GM12878 (cell line): ENCODE results near the gene NFATC2. TPM values are rescaled to one million over a fixed set of nuclear protein-coding genes. Genes with fewer than 3 reads are reported as not detected.

Source experiments
- ATAC-seq: fragments of 200-7000 bp; cut with Tn5 transposase; 3 replicates; pipeline ENCODE4 v1.9.1; 2020; ENCODE audit warnings: mild to moderate bottlenecking, moderate library complexity
- BruUV-seq: library from RNA; stranded (reverse); fragments of 400-500 nt; replicated peaks from 2 replicates; lab custom pipeline; 2021; lab: Mats Ljungman, UMichigan
- CTCF ChIA-PET: fragments of 300-600 bp; sonication (Branson Sonifier 250); formaldehyde crosslinking; extraction: SDS; loops from one replicate; lab custom pipeline; 2021; ENCODE audit warnings: inconsistent platforms; lab: Yijun Ruan, JAX
- POLR2A ChIA-PET: fragments of 350-600 bp; formaldehyde crosslinking; extraction: SDS; loops from one replicate; lab custom pipeline; 2021; ENCODE audit warnings: inconsistent platforms; lab: Charles Lee
- RAD21 ChIA-PET: fragments of 300-600 bp; sonication (Branson Sonifier 250); formaldehyde crosslinking; loops from one replicate; lab custom pipeline; 2023; ENCODE audit warnings: antibody characterized with exemption; ENCODE audit not compliant: unreplicated experiment; lab: Charles Lee
- SMC1A ChIA-PET: fragments of 300-600 bp; sonication (Branson Sonifier 250); formaldehyde crosslinking; loops from one replicate; lab custom pipeline; 2023; ENCODE audit not compliant: unreplicated experiment, uncharacterized antibody; lab: Charles Lee
- DNase-seq: peaks from one replicate; pipeline ENCODE4 v3.0.0-alpha.2; 2011; ENCODE audit warnings: low read depth, low spot score
- FAIRE-seq: peaks from 3 replicates; lab custom pipeline; 2011; peaks lifted over from hg19 to GRCh38; lab: Jason Lieb, UNC
- H2AFZ ChIP-seq: 2 replicates; pipeline ENCODE4 v1.6.0; 2011; ENCODE audit warnings: low read depth, low read length, control low read depth; ENCODE audit not compliant: control insufficient read depth
- H3K27ac ChIP-seq: 2 replicates; pipeline ENCODE4 v1.5.1; 2011; ENCODE audit warnings: control low read depth; ENCODE audit not compliant: control insufficient read depth, insufficient read depth
- H3K27me3 ChIP-seq, 2 experiments: replicated peaks in 1 of 2; 2 replicates each; pipeline versions ENCODE4 v1.6.0 to v1.6.1; 2011; ENCODE audit warnings: low read length in 1 of 2; ENCODE audit not compliant: control insufficient read depth in 2 of 2, insufficient read depth in 2 of 2
- H3K36me3 ChIP-seq, 2 experiments: 2 replicates each; pipeline ENCODE4 v1.5.1; 2011; ENCODE audit warnings: low read length in 1 of 2; ENCODE audit not compliant: control insufficient read depth in 2 of 2, insufficient read depth in 2 of 2
- H3K4me1 ChIP-seq: 2 replicates; pipeline ENCODE4 v1.6.1; 2011; ENCODE audit warnings: mild to moderate bottlenecking, low read length, moderate library complexity, mixed read lengths; ENCODE audit not compliant: control insufficient read depth, insufficient read depth
- H3K4me2 ChIP-seq: 2 replicates; pipeline ENCODE4 v1.6.0; 2011; ENCODE audit warnings: control low read depth; ENCODE audit not compliant: control insufficient read depth, insufficient read depth
- H3K4me3 ChIP-seq: fragments of 200-600 bp; sonication (generic); 2 replicates; pipeline ENCODE4 v1.5.1; 2016
- H3K79me2 ChIP-seq: 2 replicates; pipeline ENCODE4 v1.6.0; 2011; ENCODE audit warnings: low read length; ENCODE audit not compliant: control insufficient read depth, insufficient read depth
- H3K9ac ChIP-seq: 2 replicates; pipeline ENCODE4 v1.8.0; 2011; ENCODE audit warnings: low read length, control low read depth, mixed read lengths; ENCODE audit not compliant: control insufficient read depth, insufficient read depth
- H3K9me3 ChIP-seq: replicated peaks from 3 replicates; pipeline ENCODE4 v1.5.1; 2011; ENCODE audit warnings: mild to moderate bottlenecking, low read length; ENCODE audit not compliant: control insufficient read depth, insufficient read depth
- H4K20me1 ChIP-seq: 2 replicates; pipeline ENCODE4 v1.6.0; 2011; ENCODE audit not compliant: control insufficient read depth, insufficient read depth
- ASH2L ChIP-seq: fragments of 300-600, 200-600 bp; sonication (generic); IDR thresholded peaks from 2 replicates; pipeline ENCODE4 v1.6.1; 2017; ENCODE audit warnings: low read depth, mild to moderate bottlenecking, borderline replicate concordance
- BHLHE40 ChIP-seq, 2 experiments: fragments of 450-650 bp in 1 of 2; IDR thresholded peaks; 2 replicates each; pipeline ENCODE4 v1.6.1; 2011 to 2017; ENCODE audit warnings: low read depth in 2 of 2, borderline replicate concordance in 1 of 2, improper control_type of control experiment in 1 of 2, low read length in 1 of 2, mild to moderate bottlenecking in 1 of 2
- BMI1 ChIP-seq: fragments of 450-650 bp; IDR thresholded peaks from 2 replicates; pipeline ENCODE4 v1.6.1; 2016; ENCODE audit warnings: mild to moderate bottlenecking, moderate library complexity, borderline replicate concordance
- HDAC2 ChIP-seq: fragments of 200-600 bp; sonication (generic); IDR thresholded peaks from 2 replicates; pipeline ENCODE4 v1.6.1; 2017
- MTA3 ChIP-seq: IDR thresholded peaks from 2 replicates; pipeline ENCODE4 v1.6.1; 2012; ENCODE audit warnings: low read length, inconsistent platforms, borderline replicate concordance
- NBN ChIP-seq: fragments of 450-650 bp; IDR thresholded peaks from 2 replicates; pipeline ENCODE4 v1.6.1; 2016
- SREBF2 ChIP-seq: IDR thresholded peaks from 2 replicates; pipeline ENCODE4 v1.6.1; 2012; ENCODE audit warnings: mild to moderate bottlenecking, low read length
- WGBS: methylation state at CpG from one replicate; pipeline ENCODE4 v1.1.6; 2016; ENCODE audit warnings: low lambda C conversion rate; ENCODE audit not compliant: insufficient replicate concordance, insufficient coverage; ENCODE audit errors: missing lambda C conversion rate; 5-methylcytosine and 5-hydroxymethylcytosine counted together
- in situ Hi-C: fragments of 300-500 bp; cut with MboI; formaldehyde crosslinking; loops from 9 replicates; pipeline ENCODE4 v1.14.3; 2018; ENCODE audit warnings: mixed read lengths
- intact Hi-C: fragments of 100-400 bp; cut with micrococcal nuclease; formaldehyde crosslinking; loops from one replicate; pipeline ENCODE4 v1.14.2; 2022; ENCODE audit not compliant: unreplicated experiment
- polyA plus RNA-seq, 11 experiments: library from polyadenylated mRNA; depleted of rRNA in 4 of 11; unstranded in 6 of 11; stranded (reverse) in 5 of 11; fragments of >200 nt; fragmentation: Nextera tagmentation in 4 of 11; fragmentation: Illumina TruSeq in 1 of 11; extraction: Ambion mirVana in 4 of 11; extraction: Trizol in 1 of 11; gene quantifications; 1 replicate in 1 of 11; 2 replicates in 10 of 11; pipeline versions ENCODE4 v1.2.1 to v1.2.3, GENCODE V29; 2011 to 2016; ENCODE audit warnings: inconsistent platforms in 2 of 11, missing spikeins in 2 of 11, low read depth in 1 of 11
- total RNA-seq, 4 experiments: library from RNA; depleted of rRNA in 3 of 4; stranded (reverse); fragments of >200 nt in 3 of 4; fragmentation: Illumina TruSeq in 1 of 4; extraction: Trizol in 1 of 4; gene quantifications; 2 replicates each; pipeline versions ENCODE4 v1.2.1 to v1.2.3, GENCODE V29; 2013 to 2021
- TF ChIP-seq, protein P1 (sequence below): IDR thresholded peaks from 2 replicates; pipeline ENCODE4 v1.6.1; 2012; ENCODE audit warnings: improper control_type of control experiment, low read depth, low read length; ENCODE audit not compliant: insufficient replicate concordance

The NFATC2 gene
- total and polyA plus RNA-seq, 10 of the 15 experiments (the other 5 are each of a cell fraction or from before 2014, with no cell fraction given): 3.3 to 20.0 (median 7.3) TPM

DNA sequence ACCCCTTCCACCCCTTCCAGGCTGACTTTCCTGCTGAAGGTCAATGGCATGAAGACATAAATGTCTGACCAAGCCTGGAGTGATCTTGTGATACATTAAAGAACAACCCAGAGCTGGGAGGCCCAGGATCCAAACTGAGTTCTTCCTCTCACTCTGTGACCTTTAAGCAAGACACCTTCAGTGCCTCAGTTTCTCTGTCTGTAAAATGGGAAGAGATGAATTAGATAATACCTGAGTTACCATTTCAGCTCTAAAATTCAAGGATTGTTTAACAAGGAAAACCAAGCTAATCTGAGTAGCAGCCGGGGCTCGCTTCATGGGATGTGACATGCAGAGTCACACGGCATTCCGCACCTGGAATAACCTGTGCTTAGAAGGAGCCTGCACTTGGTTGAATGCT is 7.0 kb upstream of the NFATC2 start:
- WGBS: 90% methylated on average over 4 of the region's 4 CpGs
- H3K79me2 ChIP-seq: no peaks in the 10 kb centered on the region
- TF ChIP-seq HDAC2 (no peak), BMI1 (no peak), NBN (no peak), SREBF2 (no peak), MTA3 (no peak), BHLHE40 (IDR thresholded peaks at IDR 0.05; ENCODE audit: borderline replicate concordance in 1 of 2, low read depth in 2 of 2, low read length in 1 of 2) (no peak), ASH2L (no peak)
- TF ChIP-seq, protein P1, sequence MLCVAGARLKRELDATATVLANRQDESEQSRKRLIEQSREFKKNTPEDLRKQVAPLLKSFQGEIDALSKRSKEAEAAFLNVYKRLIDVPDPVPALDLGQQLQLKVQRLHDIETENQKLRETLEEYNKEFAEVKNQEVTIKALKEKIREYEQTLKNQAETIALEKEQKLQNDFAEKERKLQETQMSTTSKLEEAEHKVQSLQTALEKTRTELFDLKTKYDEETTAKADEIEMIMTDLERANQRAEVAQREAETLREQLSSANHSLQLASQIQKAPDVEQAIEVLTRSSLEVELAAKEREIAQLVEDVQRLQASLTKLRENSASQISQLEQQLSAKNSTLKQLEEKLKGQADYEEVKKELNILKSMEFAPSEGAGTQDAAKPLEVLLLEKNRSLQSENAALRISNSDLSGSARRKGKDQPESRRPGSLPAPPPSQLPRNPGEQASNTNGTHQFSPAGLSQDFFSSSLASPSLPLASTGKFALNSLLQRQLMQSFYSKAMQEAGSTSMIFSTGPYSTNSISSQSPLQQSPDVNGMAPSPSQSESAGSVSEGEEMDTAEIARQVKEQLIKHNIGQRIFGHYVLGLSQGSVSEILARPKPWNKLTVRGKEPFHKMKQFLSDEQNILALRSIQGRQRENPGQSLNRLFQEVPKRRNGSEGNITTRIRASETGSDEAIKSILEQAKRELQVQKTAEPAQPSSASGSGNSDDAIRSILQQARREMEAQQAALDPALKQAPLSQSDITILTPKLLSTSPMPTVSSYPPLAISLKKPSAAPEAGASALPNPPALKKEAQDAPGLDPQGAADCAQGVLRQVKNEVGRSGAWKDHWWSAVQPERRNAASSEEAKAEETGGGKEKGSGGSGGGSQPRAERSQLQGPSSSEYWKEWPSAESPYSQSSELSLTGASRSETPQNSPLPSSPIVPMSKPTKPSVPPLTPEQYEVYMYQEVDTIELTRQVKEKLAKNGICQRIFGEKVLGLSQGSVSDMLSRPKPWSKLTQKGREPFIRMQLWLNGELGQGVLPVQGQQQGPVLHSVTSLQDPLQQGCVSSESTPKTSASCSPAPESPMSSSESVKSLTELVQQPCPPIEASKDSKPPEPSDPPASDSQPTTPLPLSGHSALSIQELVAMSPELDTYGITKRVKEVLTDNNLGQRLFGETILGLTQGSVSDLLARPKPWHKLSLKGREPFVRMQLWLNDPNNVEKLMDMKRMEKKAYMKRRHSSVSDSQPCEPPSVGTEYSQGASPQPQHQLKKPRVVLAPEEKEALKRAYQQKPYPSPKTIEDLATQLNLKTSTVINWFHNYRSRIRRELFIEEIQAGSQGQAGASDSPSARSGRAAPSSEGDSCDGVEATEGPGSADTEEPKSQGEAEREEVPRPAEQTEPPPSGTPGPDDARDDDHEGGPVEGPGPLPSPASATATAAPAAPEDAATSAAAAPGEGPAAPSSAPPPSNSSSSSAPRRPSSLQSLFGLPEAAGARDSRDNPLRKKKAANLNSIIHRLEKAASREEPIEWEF: no peak
- no peak overlapping the region for H3K4me2 ChIP-seq
- H3K9me3 ChIP-seq: no peaks in the 10 kb centered on the region; the same call in 2 of the 3 replicates
- DNase-seq (no peak), ATAC-seq (no peak), FAIRE-seq (no peak)
- no peaks in the 10 kb centered on the region; a peak in 2 of 4 replicates for H3K27me3 ChIP-seq
- peaks cover under 1% of the 10 kb centered on the region; the same call in 1 of the 2 replicates for H3K4me1 ChIP-seq
- H3K9ac ChIP-seq: no peak overlapping the region
- no peak overlapping the region for H3K27ac ChIP-seq
- no peaks in the 10 kb centered on the region for H4K20me1 ChIP-seq
- no peaks in the 10 kb centered on the region for H3K36me3 ChIP-seq
- SMC1A ChIA-PET: no interaction called here
- BruUV-seq: no TSS peak
- RAD21 ChIA-PET: no interaction called here
- CTCF ChIA-PET: interaction anchor here (1.1 kb wide), 1 partner anchor 48 kb away, joined by 3 read pairs; no protein-coding TSS in a partner anchor
- in situ Hi-C loops: no loop called here
- intact Hi-C loops: no loop called here
- no peak overlapping the region for H3K4me3 ChIP-seq
- no peak overlapping the region for H2AFZ ChIP-seq
- POLR2A ChIA-PET: no interaction called here
